ENCODE measurements around the gene FAM170B. TPM values are rescaled to one million over a fixed set of nuclear protein-coding genes. Genes with fewer than 3 reads are reported as not detected.

Gene FAM170B
- polyA plus RNA-seq, 1 of the 3 experiments (the other 2 are of a cell fraction) = not detected

DNA sequence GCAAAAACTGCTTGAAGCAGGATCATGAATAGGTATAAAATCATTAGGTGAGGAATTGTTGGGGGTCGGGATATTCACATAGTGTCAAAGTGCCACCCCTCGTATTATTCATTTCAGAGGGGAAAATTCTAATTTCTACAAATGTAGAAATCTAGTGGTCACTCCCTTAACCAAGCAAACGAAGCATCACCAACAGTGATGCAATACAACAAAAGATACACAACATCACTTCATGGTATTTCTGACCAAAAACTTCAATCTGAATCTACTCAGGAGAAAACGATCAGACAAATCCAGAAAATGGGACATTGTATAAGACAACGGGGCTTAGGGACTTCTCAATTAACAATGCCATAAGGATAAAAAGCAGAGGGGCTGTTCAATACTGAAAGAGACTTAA, 26.3 kb upstream of the FAM170B start (continued):
- TF ChIP-seq, protein P1, sequence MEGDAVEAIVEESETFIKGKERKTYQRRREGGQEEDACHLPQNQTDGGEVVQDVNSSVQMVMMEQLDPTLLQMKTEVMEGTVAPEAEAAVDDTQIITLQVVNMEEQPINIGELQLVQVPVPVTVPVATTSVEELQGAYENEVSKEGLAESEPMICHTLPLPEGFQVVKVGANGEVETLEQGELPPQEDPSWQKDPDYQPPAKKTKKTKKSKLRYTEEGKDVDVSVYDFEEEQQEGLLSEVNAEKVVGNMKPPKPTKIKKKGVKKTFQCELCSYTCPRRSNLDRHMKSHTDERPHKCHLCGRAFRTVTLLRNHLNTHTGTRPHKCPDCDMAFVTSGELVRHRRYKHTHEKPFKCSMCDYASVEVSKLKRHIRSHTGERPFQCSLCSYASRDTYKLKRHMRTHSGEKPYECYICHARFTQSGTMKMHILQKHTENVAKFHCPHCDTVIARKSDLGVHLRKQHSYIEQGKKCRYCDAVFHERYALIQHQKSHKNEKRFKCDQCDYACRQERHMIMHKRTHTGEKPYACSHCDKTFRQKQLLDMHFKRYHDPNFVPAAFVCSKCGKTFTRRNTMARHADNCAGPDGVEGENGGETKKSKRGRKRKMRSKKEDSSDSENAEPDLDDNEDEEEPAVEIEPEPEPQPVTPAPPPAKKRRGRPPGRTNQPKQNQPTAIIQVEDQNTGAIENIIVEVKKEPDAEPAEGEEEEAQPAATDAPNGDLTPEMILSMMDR (IDR thresholded peaks at IDR 0.05) = no peak

DNA sequence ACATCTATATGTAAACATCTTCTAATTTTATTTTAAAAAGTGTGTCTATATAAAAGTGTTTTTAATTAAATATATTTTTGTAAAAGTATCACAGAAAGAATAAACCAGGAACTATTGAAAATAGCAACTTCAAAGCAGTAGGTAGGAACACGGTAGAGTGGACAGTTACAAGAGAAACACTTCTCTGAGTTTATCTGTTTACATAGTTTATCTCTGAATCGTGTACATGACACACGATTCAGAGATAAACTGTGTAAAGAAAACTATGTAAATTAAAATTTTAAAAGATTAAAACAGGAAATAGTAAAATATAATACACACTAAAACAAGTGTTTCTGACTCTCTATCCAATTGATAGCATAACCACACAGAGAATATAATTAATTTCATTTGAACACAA, 25.1 kb upstream of the FAM170B start:
- DNase-seq = no peak
- POLR2A ChIA-PET = no interaction called here
- TF ChIP-seq MXI1 (IDR thresholded peaks at IDR 0.05; ENCODE audit: low read depth, low read length) (no peak), TAF1 (IDR thresholded peaks at IDR 0.05; ENCODE audit: borderline replicate concordance, low read depth, low read length) (no peak), FOXJ3 (CRISPR knock-in tag; IDR thresholded peaks at IDR 0.05) (no peak), TEAD4 (IDR thresholded peaks at IDR 0.05; ENCODE audit: borderline replicate concordance, insufficient read depth) (no peak), GATA2 (CRISPR knock-in tag; IDR thresholded peaks at IDR 0.05) (no peak), POLR2AphosphoS5 (IDR thresholded peaks at IDR 0.05; ENCODE audit: low read depth, low read length) (no peak), FOSL2 (IDR thresholded peaks at IDR 0.05; ENCODE audit: borderline replicate concordance, low read depth) (no peak), MEF2A (IDR thresholded peaks at IDR 0.05; ENCODE audit: borderline replicate concordance, low read depth) (no peak), JUND (IDR thresholded peaks at IDR 0.05) (no peak), TCF12 (IDR thresholded peaks at IDR 0.05) (no peak), NRF1 (IDR thresholded peaks at IDR 0.05; ENCODE audit: low read depth, low read length) (no peak)
- TF ChIP-seq, protein P2, sequence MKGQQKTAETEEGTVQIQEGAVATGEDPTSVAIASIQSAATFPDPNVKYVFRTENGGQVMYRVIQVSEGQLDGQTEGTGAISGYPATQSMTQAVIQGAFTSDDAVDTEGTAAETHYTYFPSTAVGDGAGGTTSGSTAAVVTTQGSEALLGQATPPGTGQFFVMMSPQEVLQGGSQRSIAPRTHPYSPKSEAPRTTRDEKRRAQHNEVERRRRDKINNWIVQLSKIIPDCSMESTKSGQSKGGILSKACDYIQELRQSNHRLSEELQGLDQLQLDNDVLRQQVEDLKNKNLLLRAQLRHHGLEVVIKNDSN (IDR thresholded peaks at IDR 0.05; ENCODE audit: borderline replicate concordance, low read depth) = no peak
- Histone ChIP-seq H2AFZ (ENCODE audit: low read depth) (no peak overlapping the region), H3K4me1 (ENCODE audit: control insufficient read depth in 1 of 2, insufficient read depth in 2 of 2, low read depth in 1 of 2, low read length in 1 of 2) (peaks cover 0 to under 1% of the 10 kb centered on the region in 2 experiments; a peak in 1 of 4 replicates), H4K20me1 (ENCODE audit: insufficient read depth) (no peaks in the 10 kb centered on the region), H3K9me2 (no peaks in the 10 kb centered on the region), H3K36me3 (replicated peaks in 1 of 2; ENCODE audit: control insufficient read depth in 1 of 2, insufficient read depth in 2 of 2, low read length in 1 of 2) (no peaks in the 10 kb centered on the region), H3F3A (replicated peaks; ENCODE audit: insufficient read depth) (no peaks in the 10 kb centered on the region), H3K4me3 (ENCODE audit: low read depth in 2 of 2, low read length in 1 of 2) (no peak overlapping the region), H3K27me3 (ENCODE audit: insufficient read depth) (no peaks in the 10 kb centered on the region), H3K27ac (ENCODE audit: low read depth in 2 of 2, low read length in 1 of 2) (no peak overlapping the region), H3K79me2 (ENCODE audit: insufficient read depth) (no peaks in the 10 kb centered on the region), H3K4me2 (no peak overlapping the region), H3K9ac (no peak overlapping the region), H3K9me3 (no peaks in the 10 kb centered on the region)
- 21% methylated on average over 3 of the region's 3 CpGs for WGBS (ENCODE audit: low lambda C conversion rate)
- CTCF ChIA-PET = interaction anchor here (1.1 to 1.2 kb wide), 2 partner anchors 8 to 500 kb away, joined by 3 read pairs; no protein-coding TSS in a partner anchor

DNA sequence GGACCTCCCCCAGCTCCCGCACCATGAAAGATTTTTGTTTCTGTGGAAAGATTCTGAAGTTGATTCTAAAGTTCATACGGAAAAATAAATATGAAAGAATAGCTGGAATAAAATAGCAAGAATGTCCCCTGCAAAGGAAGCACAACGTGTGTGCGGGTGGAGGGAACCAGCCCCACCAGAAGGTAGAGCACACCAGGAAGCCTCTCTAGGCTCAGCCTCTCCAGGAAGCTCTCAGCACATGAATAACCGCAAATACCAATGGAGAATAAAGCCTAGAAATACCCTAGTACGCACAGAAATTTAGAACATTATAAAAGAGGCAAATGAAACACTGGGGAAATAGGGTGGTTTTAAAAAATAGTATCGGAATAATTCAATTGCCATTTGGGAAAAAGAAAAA, 24.6 kb upstream of the FAM170B start:
- Histone ChIP-seq H3K27me3 (ENCODE audit: insufficient read depth) (no peaks in the 10 kb centered on the region), H4K20me1 (ENCODE audit: insufficient read depth) (no peaks in the 10 kb centered on the region), H3K9ac (no peak overlapping the region), H3K79me2 (ENCODE audit: insufficient read depth) (no peaks in the 10 kb centered on the region), H3K27ac (ENCODE audit: low read depth in 2 of 2, low read length in 1 of 2) (no peak overlapping the region), H3K9me3 (no peaks in the 10 kb centered on the region), H3F3A (replicated peaks; ENCODE audit: insufficient read depth) (no peaks in the 10 kb centered on the region), H3K4me1 (ENCODE audit: control insufficient read depth in 1 of 2, insufficient read depth in 2 of 2, low read depth in 1 of 2, low read length in 1 of 2) (peaks cover 0 to 3% of the 10 kb centered on the region in 2 experiments; a peak in 1 of 4 replicates), H3K9me2 (no peaks in the 10 kb centered on the region), H3K4me3 (ENCODE audit: low read depth in 2 of 2, low read length in 1 of 2) (no peak overlapping the region), H3K4me2 (no peak overlapping the region), H3K36me3 (replicated peaks in 1 of 2; ENCODE audit: control insufficient read depth in 1 of 2, insufficient read depth in 2 of 2, low read length in 1 of 2) (no peaks in the 10 kb centered on the region), H2AFZ (ENCODE audit: low read depth) (no peak overlapping the region)
- ChIA-PET CTCF (interaction anchor here (1.2 kb wide), 1 partner anchor 500 kb away, joined by 3 read pairs; no protein-coding TSS in a partner anchor), POLR2A (no interaction called here)
- 55% methylated on average over 7 of the region's 7 CpGs for WGBS (ENCODE audit: low lambda C conversion rate)
- no peak for TF ChIP-seq RFX5 (IDR thresholded peaks at IDR 0.05; ENCODE audit: low read length)
- no peak for DNase-seq

All from SK-N-SH (cell line).